Mesenchymal stem cell (in vitro differentiated cells and primary cell): ENCODE results near the gene ZSWIM6.

Experiments
- DNase-seq: peaks from one replicate; pipeline ENCODE4 v3.0.0-alpha.2; 2013
- H2AFZ ChIP-seq: one replicate; pipeline ENCODE4 v1.6.1; 2013; ENCODE audit warnings: low read depth, mild to moderate bottlenecking, control low read depth, inconsistent platforms, low read length, moderate library complexity
- H2AK5ac ChIP-seq: 2 replicates; pipeline ENCODE4 v1.6.1; 2013; ENCODE audit warnings: low read length, moderate library complexity, mild to moderate bottlenecking, inconsistent platforms; ENCODE audit not compliant: severe bottlenecking
- H2BK120ac ChIP-seq: one replicate; pipeline ENCODE4 v1.6.1; 2013; ENCODE audit warnings: low read depth, mild to moderate bottlenecking, inconsistent platforms, low read length, moderate library complexity
- H2BK12ac ChIP-seq, 2 experiments: one replicate each; pipeline ENCODE4 v1.6.1; 2013; ENCODE audit warnings: inconsistent platforms in 2 of 2, low read length in 2 of 2, mild to moderate bottlenecking in 2 of 2, moderate library complexity in 2 of 2, control low read depth in 1 of 2
- H2BK15ac ChIP-seq: one replicate; pipeline ENCODE4 v1.6.1; 2013; ENCODE audit warnings: mild to moderate bottlenecking, low read depth, inconsistent platforms; ENCODE audit not compliant: poor library complexity, severe bottlenecking
- H2BK5ac ChIP-seq: 2 replicates; pipeline ENCODE4 v1.6.1; 2013; ENCODE audit warnings: low read depth, mild to moderate bottlenecking, low read length, control low read depth, inconsistent platforms; ENCODE audit not compliant: poor library complexity, severe bottlenecking
- H3K14ac ChIP-seq, 2 experiments: one replicate each; pipeline ENCODE4 v1.6.1; 2013; ENCODE audit warnings: inconsistent platforms in 2 of 2, low read length in 2 of 2, control low read depth in 1 of 2, mild to moderate bottlenecking in 1 of 2, moderate library complexity in 1 of 2
- H3K18ac ChIP-seq, 2 experiments: one replicate each; pipeline ENCODE4 v1.6.1; 2013; ENCODE audit warnings: inconsistent platforms in 2 of 2, low read length in 2 of 2, control low read depth in 1 of 2, low read depth in 1 of 2, mild to moderate bottlenecking in 1 of 2
- H3K23ac ChIP-seq, 2 experiments: one replicate each; pipeline ENCODE4 v1.6.1; 2013; ENCODE audit warnings: inconsistent platforms in 2 of 2, low read length in 2 of 2, mild to moderate bottlenecking in 2 of 2, moderate library complexity in 2 of 2, control low read depth in 1 of 2
- H3K27ac ChIP-seq: 2 replicates; pipeline ENCODE4 v1.5.1; 2013; ENCODE audit warnings: mild to moderate bottlenecking, moderate library complexity, low read length, control low read depth, inconsistent platforms; ENCODE audit not compliant: poor library complexity, severe bottlenecking
- H3K27me3 ChIP-seq, 2 experiments: 2 replicates each; pipeline versions ENCODE4 v1.6.1 to v1.7.0; 2013; ENCODE audit warnings: low read length in 2 of 2, mild to moderate bottlenecking in 2 of 2, moderate library complexity in 2 of 2, control low read depth in 1 of 2, inconsistent platforms in 1 of 2; ENCODE audit not compliant: control insufficient read depth in 1 of 2, insufficient read depth in 1 of 2
- H3K36me3 ChIP-seq, 2 experiments: 2 replicates each; pipeline versions ENCODE4 v1.6.1 to v1.7.0; 2013; ENCODE audit warnings: low read length in 2 of 2, control low read depth in 1 of 2, inconsistent platforms in 1 of 2, low read depth in 1 of 2, mild to moderate bottlenecking in 1 of 2; ENCODE audit not compliant: insufficient read depth in 2 of 2, control insufficient read depth in 1 of 2
- H3K4ac ChIP-seq, 2 experiments: one replicate each; pipeline ENCODE4 v1.6.1; 2013; ENCODE audit warnings: inconsistent platforms in 2 of 2, low read length in 2 of 2, mild to moderate bottlenecking in 2 of 2, moderate library complexity in 2 of 2, control low read depth in 1 of 2, low read depth in 1 of 2
- H3K4me1 ChIP-seq: 2 replicates; pipeline ENCODE4 v1.6.1; 2013; ENCODE audit warnings: low read depth, low read length, control low read depth; ENCODE audit not compliant: control insufficient read depth, insufficient read depth
- H3K4me2 ChIP-seq: 2 replicates; pipeline ENCODE4 v1.6.1; 2013; ENCODE audit warnings: low read length, mild to moderate bottlenecking, inconsistent platforms; ENCODE audit not compliant: poor library complexity, severe bottlenecking
- H3K4me3 ChIP-seq, 2 experiments: 2 replicates each; pipeline versions ENCODE4 v1.5.1 to v1.7.0; 2013; ENCODE audit warnings: low read length in 2 of 2, mild to moderate bottlenecking in 2 of 2, control low read depth in 1 of 2, low read depth in 1 of 2; ENCODE audit not compliant: insufficient read depth in 1 of 2
- H3K79me1 ChIP-seq: replicated peaks from 2 replicates; pipeline ENCODE4 v1.6.1; 2013; ENCODE audit warnings: mild to moderate bottlenecking, control low read depth, low read length, inconsistent platforms; ENCODE audit not compliant: poor library complexity, severe bottlenecking
- H3K9ac ChIP-seq: 2 replicates; pipeline ENCODE4 v1.7.0; 2013; ENCODE audit warnings: mild to moderate bottlenecking, low read length, moderate library complexity
- H3K9me3 ChIP-seq: 2 replicates; pipeline ENCODE4 v1.7.0; 2013; ENCODE audit warnings: mild to moderate bottlenecking, low read length; ENCODE audit not compliant: control insufficient read depth
- H4K8ac ChIP-seq: one replicate; pipeline ENCODE4 v1.6.1; 2013; ENCODE audit warnings: inconsistent platforms, mild to moderate bottlenecking, low read length, moderate library complexity
- H4K91ac ChIP-seq: one replicate; pipeline ENCODE4 v1.6.1; 2013; ENCODE audit warnings: mild to moderate bottlenecking, low read length, inconsistent platforms

Gene ZSWIM6

DNA sequence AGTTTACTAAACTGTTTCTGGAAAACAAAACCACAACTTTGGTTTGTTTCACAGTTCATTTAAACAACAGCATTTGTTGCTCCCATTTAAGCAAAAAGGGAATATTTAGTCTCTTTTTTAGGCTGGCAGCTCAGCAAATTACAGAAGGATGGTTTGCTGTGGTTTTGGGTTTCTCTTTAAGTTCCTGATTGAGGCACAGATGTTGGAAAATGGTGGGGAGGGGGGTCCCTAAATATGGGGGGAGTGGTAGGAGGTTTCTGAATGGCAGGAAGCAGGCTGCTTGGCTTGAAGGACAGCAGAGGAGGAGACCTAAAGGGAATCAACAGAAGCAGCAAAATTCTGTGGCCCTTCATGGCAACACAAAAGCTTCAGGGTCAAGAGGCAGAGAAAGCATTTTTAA is 263.4 kb downstream of the ZSWIM6 start:
- H3K9me3 ChIP-seq = no peaks in the 10 kb centered on the region
- no peak overlapping the region for H3K27ac ChIP-seq
- no peak overlapping the region for H4K91ac ChIP-seq
- no peak overlapping the region for H4K8ac ChIP-seq
- no peak overlapping the region for H2BK15ac ChIP-seq
- no peak overlapping the region for H2BK120ac ChIP-seq
- no peak overlapping the region for H3K23ac ChIP-seq
- no peaks in the 10 kb centered on the region for H3K79me1 ChIP-seq
- peaks cover 8 to 25% of the 10 kb centered on the region in 2 experiments for H3K27me3 ChIP-seq
- no peak overlapping the region for H2BK5ac ChIP-seq
- no peak overlapping the region for H3K4me3 ChIP-seq
- H3K4me2 ChIP-seq = no peak overlapping the region
- no peak overlapping the region for H2AK5ac ChIP-seq
- H3K36me3 ChIP-seq = no peaks in the 10 kb centered on the region
- no peak overlapping the region for H3K9ac ChIP-seq
- no peak for DNase-seq
- H3K4ac ChIP-seq = no peak overlapping the region
- H3K14ac ChIP-seq = no peak overlapping the region
- H2BK12ac ChIP-seq = no peak overlapping the region
- H3K18ac ChIP-seq = no peak overlapping the region
- H2AFZ ChIP-seq = no peak overlapping the region
- H3K4me1 ChIP-seq = no peaks in the 10 kb centered on the region
